OCI-LY7 (cell line): Measurements from ENCODE around the gene HOXB8.

Experiments used
- CTCF ChIP-seq: fragments of 200-600 bp; sonication (generic); conservative IDR thresholded peaks from 2 replicates; pipeline ENCODE4 v1.5.1; 2014; ENCODE audit warnings: mild to moderate bottlenecking, antibody characterized with exemption, low read length, moderate library complexity, mixed read lengths
- EZH2phosphoT487 ChIP-seq: fragments of 200-600 bp; sonication (generic); IDR thresholded peaks from 2 replicates; pipeline ENCODE4 v1.6.1; 2018; ENCODE audit warnings: low read depth, borderline replicate concordance, mild to moderate bottlenecking, mixed run types, antibody characterized with exemption, low read length, moderate library complexity, mixed read lengths

GRCh38 chr17:48611213-48611612 is 3.9 kb downstream of the HOXB8 start:
- TF ChIP-seq CTCF (no peak), EZH2phosphoT487 (no peak)
